ENCODE results near the gene FOXP1.

DNA sequence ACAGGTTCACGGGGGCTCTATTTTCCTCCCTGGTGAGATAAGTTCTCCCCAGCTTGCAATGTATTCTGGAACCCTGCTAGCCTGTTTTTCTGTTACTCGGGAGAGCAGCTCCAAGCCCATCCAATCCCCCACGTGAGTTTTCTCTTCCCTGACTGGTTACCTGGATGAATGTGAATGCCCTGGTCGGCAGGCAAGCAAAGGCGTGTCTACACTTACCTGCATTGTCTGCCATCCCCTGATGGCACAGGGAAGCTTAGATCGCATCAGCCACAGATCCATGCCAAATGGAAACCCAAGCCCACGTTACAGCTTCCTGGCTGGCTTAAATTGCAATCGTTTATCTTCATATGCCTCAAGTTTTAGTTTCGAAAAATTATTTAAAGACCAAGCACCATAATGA, 149.9 kb downstream of the FOXP1 start:
- no peak for TF ChIP-seq GTF2F1 (IDR thresholded peaks at IDR 0.05; ENCODE audit: low read depth, low read length)
- TF ChIP-seq RUNX1 (IDR thresholded peaks at IDR 0.05; ENCODE audit: low read depth): no peak
- TF ChIP-seq ZBTB17 (CRISPR knock-in tag; IDR thresholded peaks at IDR 0.05): no peak
- no peak for TF ChIP-seq DIDO1 (tag; IDR thresholded peaks at IDR 0.05; ENCODE audit: low read depth)
- no peak for TF ChIP-seq YY1 (IDR thresholded peaks at IDR 0.05; ENCODE audit: borderline replicate concordance in 1 of 3, control insufficient read depth in 1 of 3, extremely low read depth in 1 of 3, insufficient read depth in 3 of 3, insufficient read length in 1 of 3, insufficient replicate concordance in 2 of 3, low read depth in 1 of 3, low read length in 2 of 3)
- no peak for TF ChIP-seq NFYB (IDR thresholded peaks at IDR 0.05; ENCODE audit: extremely low read depth, insufficient read length)
- no peak for TF ChIP-seq NR2F6 (CRISPR knock-in tag; IDR thresholded peaks at IDR 0.05)
- TF ChIP-seq SMARCB1 (IDR thresholded peaks at IDR 0.05; ENCODE audit: insufficient read length, low read depth): no peak
- TF ChIP-seq CTCF (IDR thresholded peaks at IDR 0.05 in 2 of 3, conservative IDR thresholded peaks at IDR 0.05 in 1 of 3; ENCODE audit: insufficient read depth in 2 of 3, low read depth in 1 of 3, low read length in 3 of 3): no peak
- TF ChIP-seq PREB (CRISPR knock-in tag; IDR thresholded peaks at IDR 0.05): no peak
- no peak for TF ChIP-seq POLR2B (IDR thresholded peaks at IDR 0.05; ENCODE audit: low read depth, partially characterized antibody)
